Posterior vena cava (tissue), 2 donors: Measurements from ENCODE around the gene TMEM108. TPM values are rescaled to one million over a fixed set of nuclear protein-coding genes. Genes with fewer than 3 reads are reported as not detected.

ENCODE experiments used
- DNase-seq: peaks from one replicate; pipeline ENCODE4 v3.0.0-alpha.2; 2020; ENCODE audit warnings: low spot score
- intact Hi-C, 2 donors: fragments of 100-400 bp; cut with DNase I; formaldehyde crosslinking; loops; one replicate each; pipeline versions ENCODE4 v1.14.1 to v1.14.2; 2022 to 2023
- total RNA-seq, 2 donors: library from RNA; stranded (reverse); fragmentation: NEBNext Ultra II Directional; extraction: Animal tissue kit (Norgen Biotek cat#: 25700); gene quantifications; one replicate each; pipeline ENCODE4 v1.2.1, GENCODE V29; 2021
- donor health status: DM: yes; HTN: yes; CAD: no.
- donor health status: DM: yes; HTN: yes; CAD: no.

TMEM108 gene
- total RNA-seq, 2 donors from 2014 or later, result 2.1 to 2.8 TPM

GRCh38 chr3:133256787-133257483, 218.7 kb downstream of the TMEM108 start:
- intact Hi-C loops, result no loop called here
- DNase-seq, result no peak

DNA sequence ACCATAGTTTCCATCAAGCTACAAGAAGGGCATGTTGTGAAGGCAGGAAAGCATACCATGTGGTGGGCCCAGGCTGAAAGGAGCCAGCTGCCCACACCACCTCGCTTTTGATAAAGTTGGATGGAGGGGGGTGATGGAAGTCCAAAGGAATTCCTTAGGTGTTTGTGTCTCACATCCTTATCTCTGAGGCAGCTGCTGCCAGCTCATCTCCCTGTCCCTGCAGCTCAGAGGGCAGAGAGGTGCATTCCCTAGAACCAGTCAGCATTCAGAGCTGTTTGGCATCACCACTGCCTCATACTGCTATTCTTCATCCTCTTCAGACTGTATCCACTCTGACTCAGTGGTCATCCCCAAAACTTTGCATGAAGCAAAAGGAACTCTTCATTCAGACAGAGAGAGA, 220.2 kb downstream of the TMEM108 start:
- DNase-seq, result no peak
- intact Hi-C loops, result no loop called here

DNA sequence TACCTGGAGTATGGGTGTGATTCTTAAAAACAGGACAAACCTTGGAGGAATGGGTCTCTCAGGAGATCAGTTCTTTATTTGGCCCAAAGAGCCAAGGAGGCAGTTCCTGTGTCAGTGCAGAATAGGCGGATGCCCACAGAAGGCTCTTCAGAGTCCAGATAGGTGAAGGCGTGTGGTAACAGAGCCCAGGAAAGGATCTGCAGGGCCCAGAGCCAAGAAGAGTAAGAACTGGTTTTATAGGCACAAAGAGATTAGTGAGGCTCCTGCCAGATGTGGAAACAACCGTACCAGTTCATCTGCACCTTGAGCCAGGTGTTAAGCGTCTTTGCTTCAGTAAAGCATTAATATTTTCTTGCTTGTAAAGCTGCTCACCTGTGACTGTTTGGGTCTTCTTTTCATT, 221.6 kb downstream of the TMEM108 start:
- no peak for DNase-seq
- intact Hi-C loops, result no loop called here

DNA sequence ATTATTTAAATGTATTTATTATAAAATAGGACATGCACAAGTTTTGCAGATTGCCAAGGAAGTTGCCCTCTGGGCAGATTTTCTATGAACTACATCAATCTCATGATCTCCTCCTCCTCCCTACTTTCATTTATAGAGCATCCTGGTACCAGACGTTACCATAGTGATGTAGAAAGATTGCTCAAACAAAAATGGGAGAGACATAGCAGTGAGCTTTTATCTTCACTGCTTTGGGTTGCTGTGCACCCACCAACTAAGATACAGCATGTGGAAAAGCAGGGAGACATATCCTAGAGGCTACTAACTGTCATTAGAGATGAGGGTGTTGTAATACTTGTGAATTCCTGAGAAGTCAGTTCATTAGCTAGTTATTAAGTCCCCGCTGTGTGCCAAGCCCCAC, 224.1 kb downstream of the TMEM108 start:
- intact Hi-C loops, result no loop called here
- no peak for DNase-seq

DNA sequence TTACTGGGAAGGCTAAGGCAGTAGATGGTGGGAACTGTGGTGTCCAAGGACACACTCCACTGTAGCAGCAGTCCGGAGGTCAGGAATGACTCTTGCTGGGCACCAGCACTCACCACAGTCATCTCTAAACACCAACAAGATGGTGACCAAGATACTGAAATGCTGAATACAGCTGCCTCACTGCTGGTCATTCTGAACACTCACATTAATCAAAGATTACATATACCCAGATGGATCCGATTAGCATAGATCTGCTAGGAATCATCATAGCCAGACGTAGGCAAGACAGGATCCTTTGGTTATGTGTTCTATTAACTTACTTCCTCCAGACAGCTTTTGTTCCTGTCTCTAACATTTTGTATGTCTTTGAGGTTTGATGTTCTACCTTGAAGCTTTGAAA, 226.7 kb downstream of the TMEM108 start:
- no peak for DNase-seq
- intact Hi-C loops, result no loop called here

- intact Hi-C loops, result no loop called here
- DNase-seq, result no peak
Measured at GRCh38 chr3:133268726-133269134, 230.5 kb downstream of the TMEM108 start.

GRCh38 chr3:133269393-133269792, 231.2 kb downstream of the TMEM108 start:
- intact Hi-C loops, result no loop called here
- DNase-seq, result no peak

- no peak for DNase-seq
- intact Hi-C loops, result no loop called here
Measured at GRCh38 chr3:133270631-133271030, 232.4 kb downstream of the TMEM108 start.

GRCh38 chr3:133271042-133271441, 232.9 kb downstream of the TMEM108 start:
- DNase-seq, result no peak
- intact Hi-C loops, result no loop called here

DNA sequence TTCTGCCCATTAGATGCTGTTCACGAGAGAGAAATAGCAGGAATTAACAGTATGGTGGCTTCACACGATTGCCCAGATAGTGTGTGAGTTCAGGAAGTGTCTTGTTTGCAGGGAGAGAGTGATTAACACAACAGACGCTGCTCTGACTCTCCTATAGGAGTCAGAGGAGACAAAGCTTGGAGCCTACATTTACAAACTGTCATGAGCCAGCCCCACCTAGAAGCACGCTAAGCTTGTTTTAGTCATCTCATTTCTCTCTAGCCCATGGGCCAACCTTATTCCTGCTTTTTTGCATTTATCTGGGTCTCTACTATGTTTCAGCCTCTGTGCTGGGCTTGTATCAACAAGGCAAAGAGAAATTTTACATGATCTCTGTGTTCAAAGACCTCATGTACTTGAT, 233.3 kb downstream of the TMEM108 start:
- no peak for DNase-seq
- intact Hi-C loops, result no loop called here

DNA sequence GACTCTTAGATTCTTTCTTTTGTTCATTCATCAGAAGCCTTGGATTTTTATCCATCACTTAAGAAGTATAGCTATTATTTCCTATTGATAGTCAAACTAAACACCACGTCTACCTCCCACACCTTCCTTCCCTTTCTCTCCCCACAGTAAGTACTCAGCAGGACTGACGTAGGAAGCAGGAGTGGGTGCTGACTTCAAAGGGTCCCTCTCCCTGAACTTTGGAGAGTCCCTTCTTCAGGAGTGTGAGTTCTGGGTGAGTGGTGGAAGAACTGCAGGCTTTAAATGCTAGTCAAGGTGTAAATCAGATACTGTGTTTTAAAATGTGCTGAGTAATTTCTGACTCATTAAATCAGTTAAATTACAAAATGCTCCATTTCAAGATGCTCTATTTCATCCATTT, 235.2 kb downstream of the TMEM108 start:
- DNase-seq, result no peak
- intact Hi-C loops, result no loop called here

GRCh38 chr3:133274477-133274876, 236.3 kb downstream of the TMEM108 start:
- intact Hi-C loops, result no loop called here
- no peak for DNase-seq

DNA sequence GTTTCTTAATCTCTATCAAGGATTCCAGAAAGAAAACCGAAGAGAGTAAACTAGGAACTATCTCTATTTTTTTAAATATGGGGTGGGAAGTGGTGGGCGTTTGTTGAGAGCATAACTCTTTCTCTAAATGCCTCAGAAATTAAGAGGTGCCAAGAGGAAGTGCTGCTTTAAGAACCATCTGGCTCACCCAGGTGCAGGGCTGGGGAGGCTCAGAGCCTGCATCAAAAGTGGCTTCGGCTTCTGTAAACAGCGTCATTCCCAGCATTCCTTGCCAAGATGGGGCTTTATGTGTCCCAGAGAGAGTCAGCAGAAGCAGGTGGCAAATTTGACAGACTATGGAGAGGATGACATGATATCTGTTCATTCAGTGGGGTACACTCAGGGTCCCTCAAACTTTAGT, 238.4 kb downstream of the TMEM108 start:
- no peak for DNase-seq
- intact Hi-C loops, result no loop called here

- DNase-seq, result no peak
Measured at GRCh38 chr3:133277813-133278212, 239.6 kb downstream of the TMEM108 start.

DNA sequence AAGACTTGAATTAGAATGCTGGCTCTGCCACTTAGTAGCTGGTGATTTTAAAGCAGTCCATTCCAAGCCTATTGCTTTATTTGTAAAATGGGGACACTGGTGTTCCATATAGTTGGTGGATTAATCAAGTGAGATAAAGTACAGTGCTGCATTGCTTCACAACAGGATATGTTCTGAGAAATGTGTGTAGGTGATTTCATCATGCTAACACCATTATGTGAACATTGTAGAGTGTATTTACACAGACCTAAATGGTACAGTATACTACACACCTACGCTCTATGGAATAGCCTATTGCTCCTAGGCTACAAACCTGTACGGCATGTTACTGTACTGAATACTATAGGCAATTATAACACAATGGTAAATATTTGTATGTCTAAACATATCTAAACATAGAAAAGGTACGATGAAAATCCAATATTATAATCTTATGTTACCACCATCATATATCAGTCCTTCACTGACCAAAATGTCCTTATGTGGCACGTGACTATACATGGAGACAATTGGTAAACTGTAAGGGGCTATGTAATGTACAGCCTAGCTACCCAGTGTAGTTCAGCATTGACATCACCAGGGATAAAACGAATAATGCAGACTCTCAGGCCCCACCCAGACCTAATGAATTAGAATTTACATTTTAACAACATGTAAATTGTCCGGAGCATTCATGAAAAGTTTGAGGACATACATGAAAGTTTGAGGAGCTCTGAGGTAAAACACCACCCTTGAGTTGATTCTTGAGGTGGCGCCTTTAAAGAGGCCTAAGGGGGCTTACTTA, 240.3 kb downstream of the TMEM108 start:
- intact Hi-C loops, result no loop called here

More at GRCh38 chr3:133277813-133278212, 239.6 kb downstream of the TMEM108 start:
- intact Hi-C loops, result no loop called here

DNA sequence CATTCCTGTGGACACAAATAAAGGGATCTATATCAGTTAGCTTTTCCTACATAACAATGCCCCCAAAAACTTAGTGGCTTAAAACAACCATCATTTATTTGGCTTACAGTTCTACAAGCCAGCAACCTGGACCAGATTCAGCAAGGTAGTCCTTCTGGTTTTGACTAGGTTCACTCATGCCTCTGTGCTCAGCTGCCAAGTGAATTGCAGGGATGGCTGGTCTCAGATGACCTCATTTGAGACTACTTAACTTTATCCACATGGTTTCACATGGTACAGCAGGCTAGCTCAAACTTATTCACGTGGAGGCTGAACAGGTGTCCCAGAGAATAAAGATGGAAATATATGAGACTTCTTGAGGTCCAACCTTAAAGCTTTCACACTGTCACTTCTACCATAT, 242.4 kb downstream of the TMEM108 start:
- DNase-seq, result no peak
- intact Hi-C loops, result no loop called here

More for the DNA sequence above, 240.3 kb downstream of the TMEM108 start:
- DNase-seq, result no peak

DNA sequence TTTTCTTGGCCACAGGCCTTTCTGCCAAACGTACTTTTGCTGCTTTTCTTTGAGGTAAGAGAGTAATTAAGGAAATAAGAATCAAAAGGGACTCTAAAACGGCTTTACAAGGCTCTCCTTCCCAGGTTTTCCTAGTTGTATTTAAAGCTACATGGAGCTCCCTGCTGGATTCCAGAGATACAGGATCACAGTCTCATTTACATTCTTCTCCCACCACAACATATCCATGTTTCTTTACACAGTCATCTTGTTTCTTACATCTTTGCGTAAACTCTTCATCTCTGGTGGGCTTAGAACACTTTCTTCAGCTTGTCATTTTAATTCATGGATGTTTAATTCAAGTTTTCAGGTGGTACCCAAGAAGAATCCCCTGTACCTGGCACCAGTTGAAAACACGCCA, 244.0 kb downstream of the TMEM108 start:
- intact Hi-C loops, result no loop called here
- DNase-seq, result no peak

- intact Hi-C loops, result no loop called here
- DNase-seq, result no peak
Measured at GRCh38 chr3:133283958-133284807, 246.0 kb downstream of the TMEM108 start.

DNA sequence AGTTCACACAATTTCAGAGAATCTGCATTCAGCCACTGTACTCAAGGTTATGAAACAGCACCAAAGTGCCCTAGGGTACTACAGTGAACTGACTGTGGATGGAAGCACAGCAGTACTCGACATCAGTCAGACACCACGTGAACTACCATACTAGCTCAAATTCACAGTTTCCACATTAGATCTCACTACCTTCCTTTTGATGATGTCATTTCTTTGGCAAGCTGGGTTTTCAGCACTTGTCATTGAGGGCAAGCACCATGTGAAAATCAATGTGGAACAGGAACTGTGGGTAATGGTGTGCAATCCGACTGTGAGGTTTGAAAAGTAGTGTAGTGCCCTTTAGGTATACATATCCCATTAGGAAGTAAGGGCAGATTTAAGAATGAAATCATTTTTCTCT, 251.1 kb downstream of the TMEM108 start:
- no peak for DNase-seq
- intact Hi-C loops, result no loop called here

GRCh38 chr3:133292296-133292695, 254.1 kb downstream of the TMEM108 start:
- DNase-seq, result no peak
- intact Hi-C loops, result no loop called here
